Retinal pigment epithelial cell (primary cell): Measurements from ENCODE around the gene PCBP2.
"Not testable (repeated sequence)": the region's sequence is repeated elsewhere in the genome, so short reads cannot be mapped to it uniquely, and the experiment has no call there.

Experiments
- DNase-seq: peaks from one replicate; pipeline ENCODE4 v3.0.0-alpha.2; 2010; ENCODE audit warnings: low read depth
- H3K4me3 ChIP-seq: 2 replicates; pipeline ENCODE4 v1.5.1; 2011; ENCODE audit warnings: mild to moderate bottlenecking, low read length, control low read depth, moderate library complexity
- TF ChIP-seq, protein P1 (sequence below): conservative IDR thresholded peaks from 2 replicates; pipeline ENCODE4 v1.5.1; 2011; ENCODE audit warnings: low read depth, low read length, control low read depth, inconsistent platforms

The PCBP2 gene

GRCh38 chr12:53478865-53479264 is 27.0 kb downstream of the PCBP2 start:
- TF ChIP-seq, protein P1, sequence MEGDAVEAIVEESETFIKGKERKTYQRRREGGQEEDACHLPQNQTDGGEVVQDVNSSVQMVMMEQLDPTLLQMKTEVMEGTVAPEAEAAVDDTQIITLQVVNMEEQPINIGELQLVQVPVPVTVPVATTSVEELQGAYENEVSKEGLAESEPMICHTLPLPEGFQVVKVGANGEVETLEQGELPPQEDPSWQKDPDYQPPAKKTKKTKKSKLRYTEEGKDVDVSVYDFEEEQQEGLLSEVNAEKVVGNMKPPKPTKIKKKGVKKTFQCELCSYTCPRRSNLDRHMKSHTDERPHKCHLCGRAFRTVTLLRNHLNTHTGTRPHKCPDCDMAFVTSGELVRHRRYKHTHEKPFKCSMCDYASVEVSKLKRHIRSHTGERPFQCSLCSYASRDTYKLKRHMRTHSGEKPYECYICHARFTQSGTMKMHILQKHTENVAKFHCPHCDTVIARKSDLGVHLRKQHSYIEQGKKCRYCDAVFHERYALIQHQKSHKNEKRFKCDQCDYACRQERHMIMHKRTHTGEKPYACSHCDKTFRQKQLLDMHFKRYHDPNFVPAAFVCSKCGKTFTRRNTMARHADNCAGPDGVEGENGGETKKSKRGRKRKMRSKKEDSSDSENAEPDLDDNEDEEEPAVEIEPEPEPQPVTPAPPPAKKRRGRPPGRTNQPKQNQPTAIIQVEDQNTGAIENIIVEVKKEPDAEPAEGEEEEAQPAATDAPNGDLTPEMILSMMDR: no peak
- no peak overlapping the region for H3K4me3 ChIP-seq
- no peak for DNase-seq

- no peak overlapping the region for H3K4me3 ChIP-seq
- DNase-seq: no peak
- TF ChIP-seq, protein P1: no peak
Measured at GRCh38 chr12:53479331-53479730, 27.4 kb downstream of the PCBP2 start.

- TF ChIP-seq, protein P1: no peak
- no peak overlapping the region for H3K4me3 ChIP-seq
- DNase-seq: no peak
Measured at GRCh38 chr12:53480491-53481442, 28.9 kb downstream of the PCBP2 start.

GRCh38 chr12:53481458-53481857 is 29.6 kb downstream of the PCBP2 start:
- not testable (repeated sequence) for DNase-seq, H3K4me3 ChIP-seq

DNA sequence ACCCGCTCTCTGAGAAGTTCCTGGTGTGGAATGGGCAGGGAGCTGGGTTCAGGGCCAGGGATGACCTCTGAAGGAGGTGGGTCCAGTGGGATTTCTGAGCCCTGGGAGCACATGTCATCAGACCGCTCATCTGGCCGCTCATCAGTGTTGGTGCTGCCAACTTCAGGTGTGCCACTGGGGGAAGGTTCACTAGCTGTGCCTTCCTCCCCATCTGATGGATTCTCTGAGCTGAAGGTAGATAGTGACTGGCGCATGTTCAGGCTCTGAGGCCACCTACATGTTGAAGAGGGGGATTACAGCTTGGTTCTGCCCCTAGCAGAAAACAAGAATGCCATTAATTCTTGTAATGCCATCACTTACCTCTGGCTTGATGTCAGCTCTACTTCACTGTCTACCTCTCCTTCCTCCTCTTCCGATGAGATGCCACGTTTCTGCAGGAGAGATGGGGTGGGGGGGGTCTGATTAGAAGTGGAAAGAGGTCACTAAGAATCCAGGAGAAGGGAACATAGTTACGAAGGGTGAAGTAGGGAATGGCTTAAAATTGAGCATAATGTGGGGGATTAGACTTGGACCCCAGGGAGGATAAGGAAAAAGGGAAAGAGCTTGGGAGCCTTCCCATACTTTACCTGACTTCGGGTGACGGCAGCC is 30.2 kb downstream of the PCBP2 start:
- DNase-seq: no peak
- TF ChIP-seq, protein P1: peak; percentile 51
- H3K4me3 ChIP-seq: no peak overlapping the region

- TF ChIP-seq, protein P1: no peak
- H3K4me3 ChIP-seq: no peak overlapping the region
Measured at GRCh38 chr12:53482626-53483168, 30.8 kb downstream of the PCBP2 start.

DNA sequence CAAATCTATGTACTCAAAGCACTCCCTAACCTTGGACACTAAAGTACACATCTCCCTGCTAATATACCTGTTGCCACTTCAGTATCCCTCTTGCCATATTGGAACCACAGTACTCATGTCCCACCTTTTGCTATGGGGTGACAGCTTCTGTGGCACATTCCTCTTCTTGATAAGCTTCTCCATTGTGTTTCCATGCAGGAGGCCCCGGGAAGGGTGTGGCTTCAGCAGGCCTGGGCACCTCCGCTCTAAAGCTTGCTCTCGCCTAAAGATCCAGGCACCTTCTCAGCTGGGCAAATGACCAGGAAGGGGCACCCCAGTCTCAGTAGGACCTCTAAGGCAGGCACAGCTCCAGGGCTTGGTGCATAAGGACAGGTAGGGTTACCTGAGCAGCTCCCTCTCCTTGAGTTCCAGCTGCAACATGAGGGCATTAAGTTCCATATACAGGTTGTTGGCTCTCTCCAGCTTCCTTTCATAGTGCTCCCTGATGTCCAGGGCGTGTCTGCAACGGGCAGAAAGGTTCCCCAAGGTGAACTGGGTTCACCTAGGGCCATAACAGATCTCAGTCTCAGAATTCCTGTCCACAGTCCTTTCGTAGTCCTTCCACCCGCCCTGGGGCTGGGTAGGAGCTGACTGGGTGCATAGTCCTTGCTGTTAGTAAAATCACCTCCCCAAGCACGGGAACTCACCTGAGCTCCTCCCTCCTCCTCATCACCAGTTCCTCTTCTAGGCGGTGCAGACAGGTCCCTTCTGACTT is 31.5 kb downstream of the PCBP2 start:
- DNase-seq: no peak
- TF ChIP-seq, protein P1: no peak
- no peak overlapping the region for H3K4me3 ChIP-seq

More at GRCh38 chr12:53482626-53483168, 30.8 kb downstream of the PCBP2 start:
- DNase-seq: no peak
